ENCODE measurements around the gene APH1A.
"Not testable (repeated sequence)": the region's sequence is repeated elsewhere in the genome, so short reads cannot be mapped to it uniquely, and the experiment has no call there.

The APH1A gene

GRCh38 chr1:150233359-150234308 lies 35.2 kb downstream of the APH1A start:
- DNase-seq, result no peak

- DNase-seq, result not testable (repeated sequence)
These were observed 35.9 kb downstream of the APH1A start for GRCh38 chr1:150232921-150233320.

- DNase-seq, result not testable (repeated sequence)
These were observed 40.6 kb downstream of the APH1A start for GRCh38 chr1:150228246-150228645.

- DNase-seq, result no peak
These were observed 41.6 kb downstream of the APH1A start for GRCh38 chr1:150227228-150227627.

GRCh38 chr1:150226486-150226885 lies 42.3 kb downstream of the APH1A start:
- DNase-seq, result no peak

GRCh38 chr1:150225546-150225945 lies 43.3 kb downstream of the APH1A start:
- DNase-seq, result no peak

- DNase-seq, result no peak
These were observed 43.8 kb downstream of the APH1A start for GRCh38 chr1:150224983-150225382.

- DNase-seq, result no peak
These were observed 47.3 kb downstream of the APH1A start for GRCh38 chr1:150221552-150221951.

GRCh38 chr1:150215855-150216254 lies 53.0 kb downstream of the APH1A start:
- DNase-seq, result not testable (repeated sequence)
